HepG2 (cell line): ENCODE data around the gene SDR42E2. TPM values are rescaled to one million over a fixed set of nuclear protein-coding genes. Genes with fewer than 3 reads are reported as not detected.

ENCODE experiments used
- DNMT3B ChIP-seq: conservative IDR thresholded peaks from 2 replicates; pipeline ENCODE4 v1.6.1; 2016; ENCODE audit warnings: missing biosample characterization, control low read depth
- FOXO1 ChIP-seq: sonication (generic); formaldehyde crosslinking; IDR thresholded peaks from 2 replicates; pipeline ENCODE4 v1.4.0; 2020; ENCODE audit warnings: missing genetic modification reagents
- IRX3 ChIP-seq: sonication (generic); formaldehyde crosslinking; IDR thresholded peaks from 2 replicates; pipeline ENCODE4 v1.8.1; 2023; ENCODE audit warnings: mild to moderate bottlenecking, low read depth, missing genetic modification reagents, borderline replicate concordance
- MZF1 ChIP-seq: sonication (generic); formaldehyde crosslinking; IDR thresholded peaks from 2 replicates; pipeline ENCODE4 v1.8.1; 2023; ENCODE audit warnings: mild to moderate bottlenecking, missing genetic modification reagents, borderline replicate concordance
- SKIL ChIP-seq: sonication (generic); formaldehyde crosslinking; IDR thresholded peaks from 2 replicates; pipeline ENCODE4 v1.8.0; 2022; ENCODE audit warnings: missing genetic modification reagents, mild to moderate bottlenecking, moderate library complexity, borderline replicate concordance
- SNAI1 ChIP-seq: sonication (generic); formaldehyde crosslinking; IDR thresholded peaks from 2 replicates; pipeline ENCODE4 v1.5.0; 2020; ENCODE audit warnings: mild to moderate bottlenecking, missing genetic modification reagents, borderline replicate concordance
- SP1 ChIP-seq, 2 experiments: fragments of 450-650 bp in 1 of 2; sonication (generic) in 1 of 2; formaldehyde crosslinking in 1 of 2; IDR thresholded peaks; 2 replicates each; pipeline versions ENCODE4 v1.4.0 to v1.6.1; 2016 to 2020; ENCODE audit warnings: missing genetic modification reagents in 1 of 2
- ZBTB2 ChIP-seq: sonication (generic); formaldehyde crosslinking; IDR thresholded peaks from 2 replicates; pipeline ENCODE4 v1.8.0; 2022; ENCODE audit warnings: low read depth, missing genetic modification reagents
- ZMAT5 ChIP-seq: sonication (generic); formaldehyde crosslinking; IDR thresholded peaks from 2 replicates; pipeline ENCODE4 v1.5.0; 2020; ENCODE audit warnings: mild to moderate bottlenecking, low read depth, missing genetic modification reagents, borderline replicate concordance
- ZNF556 ChIP-seq: sonication (generic); formaldehyde crosslinking; IDR thresholded peaks from 2 replicates; pipeline ENCODE4 v1.4.0; 2020; ENCODE audit warnings: mild to moderate bottlenecking, missing genetic modification reagents, borderline replicate concordance
- ZNF562 ChIP-seq: sonication (generic); formaldehyde crosslinking; IDR thresholded peaks from 2 replicates; pipeline ENCODE4 v1.8.0; 2022; ENCODE audit warnings: missing genetic modification reagents, borderline replicate concordance
- ZNF691 ChIP-seq: sonication (generic); formaldehyde crosslinking; IDR thresholded peaks from 2 replicates; pipeline ENCODE4 v1.4.0; 2020; ENCODE audit warnings: missing genetic modification reagents, low read depth, mild to moderate bottlenecking, borderline replicate concordance
- polyA plus RNA-seq, 8 experiments: library from polyadenylated mRNA; depleted of rRNA in 3 of 8; stranded (reverse) in 7 of 8; unstranded in 1 of 8; fragments of >200 nt; fragmentation: Illumina TruSeq in 4 of 8; extraction: Trizol in 4 of 8; gene quantifications; 2 replicates each; pipeline versions ENCODE4 v1.2.1 to v1.2.3, GENCODE V29; 2011 to 2016; ENCODE audit warnings: low read depth in 4 of 8, missing spikeins in 1 of 8, mixed read lengths in 1 of 8; ENCODE audit not compliant: insufficient read depth in 1 of 8
- total RNA-seq, 5 experiments: library from RNA; depleted of rRNA; stranded (reverse); fragments of >200 nt; fragmentation: Illumina TruSeq; extraction: Trizol; gene quantifications; 2 replicates each; pipeline ENCODE4 v1.2.3, GENCODE V29; 2016; ENCODE audit warnings: low read depth in 1 of 5
- TF ChIP-seq, protein P1 (sequence below): sonication (generic); formaldehyde crosslinking; IDR thresholded peaks from 2 replicates; pipeline ENCODE4 v1.5.0; 2020; ENCODE audit warnings: mild to moderate bottlenecking, missing genetic modification reagents
- TF ChIP-seq, protein P2 (sequence below): sonication (generic); formaldehyde crosslinking; IDR thresholded peaks from 2 replicates; pipeline ENCODE4 v1.8.0; 2022; ENCODE audit warnings: missing genetic modification reagents, mild to moderate bottlenecking, borderline replicate concordance
- TF ChIP-seq, protein P3 (sequence below): sonication (generic); formaldehyde crosslinking; conservative IDR thresholded peaks from 2 replicates; pipeline ENCODE4 v1.5.0; 2020; ENCODE audit warnings: missing genetic modification reagents

SDR42E2 gene
- total and polyA plus RNA-seq, 2 of the 13 experiments (the other 11 are each of a cell fraction or from before 2014, with no cell fraction given) = 0.05 to 0.11 TPM

DNA sequence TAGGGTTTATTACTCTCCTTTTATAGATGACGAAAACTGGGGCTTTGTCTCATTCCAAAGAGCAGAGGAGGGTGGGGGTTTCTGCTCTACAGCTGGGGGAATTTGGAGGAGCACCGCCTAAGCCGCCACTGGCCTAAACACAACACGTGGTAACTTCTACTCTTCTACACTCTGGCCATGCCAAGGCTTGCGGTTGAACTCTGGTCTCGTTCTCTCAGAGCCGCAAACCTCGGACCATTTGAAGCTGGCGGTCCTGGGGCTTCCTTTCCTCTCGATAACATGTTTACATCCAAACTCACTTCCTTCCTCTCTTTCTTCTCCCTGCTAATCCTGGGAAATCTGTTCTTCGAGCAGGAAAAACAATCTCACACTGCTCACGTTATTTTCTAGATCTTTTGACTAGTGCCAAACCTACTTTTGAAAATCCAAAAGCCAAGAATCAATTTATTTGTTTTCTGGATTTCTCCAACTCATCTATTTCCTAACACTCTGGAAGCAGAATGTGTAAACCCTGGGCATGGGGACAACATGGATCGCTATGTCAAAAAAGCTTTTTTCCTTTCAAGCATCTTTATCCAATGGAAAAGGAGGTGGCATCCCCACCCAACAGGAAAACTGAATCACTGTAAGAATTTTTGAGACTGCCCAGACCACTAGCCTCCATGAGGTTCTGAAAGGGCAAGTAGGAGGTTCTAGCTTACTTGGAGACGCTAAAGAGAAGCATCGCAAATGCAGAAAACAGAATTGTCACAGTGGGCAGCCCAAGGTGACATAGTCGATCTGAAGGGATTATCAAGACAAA lies 30.2 kb downstream of the SDR42E2 start (continued):
- TF ChIP-seq ZMAT5 (CRISPR knock-in tag) = no peak
- peak; percentile 84 for TF ChIP-seq IRX3
- TF ChIP-seq ZNF562 = no peak
- peak; percentile 97; the same call in 1 of the 2 replicates for TF ChIP-seq DNMT3B (CRISPR knock-in tag)
- TF ChIP-seq SP1 (IDR thresholded peaks at IDR 0.05) = no peak
- no peak for TF ChIP-seq SP1 (CRISPR knock-in tag; IDR thresholded peaks at IDR 0.05)
- TF ChIP-seq ZBTB2 (CRISPR knock-in tag) = 0 out of 2 replicates have a peak, but pooled peaks have one; percentile 17
- TF ChIP-seq, protein P1, sequence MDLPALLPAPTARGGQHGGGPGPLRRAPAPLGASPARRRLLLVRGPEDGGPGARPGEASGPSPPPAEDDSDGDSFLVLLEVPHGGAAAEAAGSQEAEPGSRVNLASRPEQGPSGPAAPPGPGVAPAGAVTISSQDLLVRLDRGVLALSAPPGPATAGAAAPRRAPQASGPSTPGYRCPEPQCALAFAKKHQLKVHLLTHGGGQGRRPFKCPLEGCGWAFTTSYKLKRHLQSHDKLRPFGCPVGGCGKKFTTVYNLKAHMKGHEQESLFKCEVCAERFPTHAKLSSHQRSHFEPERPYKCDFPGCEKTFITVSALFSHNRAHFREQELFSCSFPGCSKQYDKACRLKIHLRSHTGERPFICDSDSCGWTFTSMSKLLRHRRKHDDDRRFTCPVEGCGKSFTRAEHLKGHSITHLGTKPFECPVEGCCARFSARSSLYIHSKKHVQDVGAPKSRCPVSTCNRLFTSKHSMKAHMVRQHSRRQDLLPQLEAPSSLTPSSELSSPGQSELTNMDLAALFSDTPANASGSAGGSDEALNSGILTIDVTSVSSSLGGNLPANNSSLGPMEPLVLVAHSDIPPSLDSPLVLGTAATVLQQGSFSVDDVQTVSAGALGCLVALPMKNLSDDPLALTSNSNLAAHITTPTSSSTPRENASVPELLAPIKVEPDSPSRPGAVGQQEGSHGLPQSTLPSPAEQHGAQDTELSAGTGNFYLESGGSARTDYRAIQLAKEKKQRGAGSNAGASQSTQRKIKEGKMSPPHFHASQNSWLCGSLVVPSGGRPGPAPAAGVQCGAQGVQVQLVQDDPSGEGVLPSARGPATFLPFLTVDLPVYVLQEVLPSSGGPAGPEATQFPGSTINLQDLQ (CRISPR knock-in tag) = no peak
- TF ChIP-seq ZNF691 (CRISPR knock-in tag) = peak; percentile 93; the same call in 1 of the 2 replicates
- TF ChIP-seq SNAI1 (CRISPR knock-in tag) = no peak
- TF ChIP-seq, protein P2, sequence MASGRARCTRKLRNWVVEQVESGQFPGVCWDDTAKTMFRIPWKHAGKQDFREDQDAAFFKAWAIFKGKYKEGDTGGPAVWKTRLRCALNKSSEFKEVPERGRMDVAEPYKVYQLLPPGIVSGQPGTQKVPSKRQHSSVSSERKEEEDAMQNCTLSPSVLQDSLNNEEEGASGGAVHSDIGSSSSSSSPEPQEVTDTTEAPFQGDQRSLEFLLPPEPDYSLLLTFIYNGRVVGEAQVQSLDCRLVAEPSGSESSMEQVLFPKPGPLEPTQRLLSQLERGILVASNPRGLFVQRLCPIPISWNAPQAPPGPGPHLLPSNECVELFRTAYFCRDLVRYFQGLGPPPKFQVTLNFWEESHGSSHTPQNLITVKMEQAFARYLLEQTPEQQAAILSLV (CRISPR knock-in tag) = peak; percentile 61; the same call in 1 of the 2 replicates
- no peak; the same call in 1 of the 2 replicates for TF ChIP-seq ZNF556 (CRISPR knock-in tag)
- no peak for TF ChIP-seq SKIL
- peak; percentile 96 for TF ChIP-seq FOXO1 (CRISPR knock-in tag)
- TF ChIP-seq, protein P3, sequence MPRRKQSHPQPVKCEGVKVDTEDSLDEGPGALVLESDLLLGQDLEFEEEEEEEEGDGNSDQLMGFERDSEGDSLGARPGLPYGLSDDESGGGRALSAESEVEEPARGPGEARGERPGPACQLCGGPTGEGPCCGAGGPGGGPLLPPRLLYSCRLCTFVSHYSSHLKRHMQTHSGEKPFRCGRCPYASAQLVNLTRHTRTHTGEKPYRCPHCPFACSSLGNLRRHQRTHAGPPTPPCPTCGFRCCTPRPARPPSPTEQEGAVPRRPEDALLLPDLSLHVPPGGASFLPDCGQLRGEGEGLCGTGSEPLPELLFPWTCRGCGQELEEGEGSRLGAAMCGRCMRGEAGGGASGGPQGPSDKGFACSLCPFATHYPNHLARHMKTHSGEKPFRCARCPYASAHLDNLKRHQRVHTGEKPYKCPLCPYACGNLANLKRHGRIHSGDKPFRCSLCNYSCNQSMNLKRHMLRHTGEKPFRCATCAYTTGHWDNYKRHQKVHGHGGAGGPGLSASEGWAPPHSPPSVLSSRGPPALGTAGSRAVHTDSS (CRISPR knock-in tag) = no peak
- TF ChIP-seq MZF1 (CRISPR knock-in tag) = no peak; the same call in 1 of the 2 replicates
